Nephron progenitor cell (in vitro differentiated cells): ENCODE measurements around the gene KIAA0232.
A peak's percentile ranks its signal among the peaks of the same experiment; 100 is the strongest.
"Not testable (repeated sequence)": the region's sequence is repeated elsewhere in the genome, so short reads cannot be mapped to it uniquely, and the experiment has no call there.

Experiments used
- DNase-seq: peaks from one replicate; pipeline ENCODE4 v3.0.0; 2021
- H3K27ac Mint-ChIP-seq: 2 replicates; pipeline ENCODE4 v1.8.0; 2021; ENCODE audit warnings: mild to moderate bottlenecking, moderate library complexity, mixed read lengths
- H3K27me3 Mint-ChIP-seq: 2 replicates; pipeline ENCODE4 v1.8.0; 2021; ENCODE audit warnings: mild to moderate bottlenecking, low read depth, mixed read lengths; ENCODE audit not compliant: poor library complexity
- H3K36me3 Mint-ChIP-seq: 2 replicates; pipeline ENCODE4 v1.8.0; 2021; ENCODE audit warnings: low read depth, mixed read lengths
- H3K4me1 Mint-ChIP-seq: 2 replicates; pipeline ENCODE4 v1.8.0; 2021; ENCODE audit warnings: mixed read lengths
- H3K4me3 Mint-ChIP-seq: 2 replicates; pipeline ENCODE4 v1.8.0; 2021; ENCODE audit warnings: mild to moderate bottlenecking, moderate library complexity, mixed read lengths
- H3K9me3 Mint-ChIP-seq: 2 replicates; pipeline ENCODE4 v1.8.0; 2021; ENCODE audit warnings: mild to moderate bottlenecking, moderate library complexity, mixed read lengths
- TF ChIP-seq, protein P1 (sequence below): fragments of 200-600 bp; sonication (generic); IDR thresholded peaks from 2 replicates; pipeline ENCODE4 v1.5.0; 2021; ENCODE audit warnings: antibody characterized with exemption

KIAA0232 gene

DNA sequence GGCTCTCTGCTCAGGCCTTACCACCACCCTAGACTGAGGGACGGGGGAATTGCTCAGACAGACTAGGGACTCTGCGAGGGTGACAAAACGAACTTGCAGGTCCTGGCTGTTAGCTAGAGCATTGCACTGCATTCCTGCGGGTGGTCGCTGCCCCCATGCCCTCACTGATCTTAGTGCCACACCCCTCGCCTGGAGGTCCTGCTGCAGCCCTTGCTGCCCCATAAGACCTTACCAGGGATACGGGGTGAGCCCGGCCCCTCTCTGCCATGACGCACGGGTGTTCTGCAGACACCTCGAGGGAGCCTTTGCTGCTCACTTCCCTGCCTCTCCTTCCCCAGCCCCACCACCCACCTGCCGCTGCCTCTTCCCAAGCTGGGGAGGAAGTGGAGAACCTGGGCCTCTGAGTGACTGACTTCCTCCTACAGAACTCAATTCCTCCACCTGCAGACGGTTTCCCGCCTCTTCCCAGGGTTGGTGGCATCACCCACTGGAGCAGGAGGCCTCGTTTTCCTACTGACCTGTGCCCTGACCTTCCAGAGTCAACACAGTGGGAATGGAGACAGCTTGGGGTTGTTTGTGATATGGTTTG, 107.3 kb downstream of the KIAA0232 start:
- no peak for DNase-seq
- TF ChIP-seq, protein P1, sequence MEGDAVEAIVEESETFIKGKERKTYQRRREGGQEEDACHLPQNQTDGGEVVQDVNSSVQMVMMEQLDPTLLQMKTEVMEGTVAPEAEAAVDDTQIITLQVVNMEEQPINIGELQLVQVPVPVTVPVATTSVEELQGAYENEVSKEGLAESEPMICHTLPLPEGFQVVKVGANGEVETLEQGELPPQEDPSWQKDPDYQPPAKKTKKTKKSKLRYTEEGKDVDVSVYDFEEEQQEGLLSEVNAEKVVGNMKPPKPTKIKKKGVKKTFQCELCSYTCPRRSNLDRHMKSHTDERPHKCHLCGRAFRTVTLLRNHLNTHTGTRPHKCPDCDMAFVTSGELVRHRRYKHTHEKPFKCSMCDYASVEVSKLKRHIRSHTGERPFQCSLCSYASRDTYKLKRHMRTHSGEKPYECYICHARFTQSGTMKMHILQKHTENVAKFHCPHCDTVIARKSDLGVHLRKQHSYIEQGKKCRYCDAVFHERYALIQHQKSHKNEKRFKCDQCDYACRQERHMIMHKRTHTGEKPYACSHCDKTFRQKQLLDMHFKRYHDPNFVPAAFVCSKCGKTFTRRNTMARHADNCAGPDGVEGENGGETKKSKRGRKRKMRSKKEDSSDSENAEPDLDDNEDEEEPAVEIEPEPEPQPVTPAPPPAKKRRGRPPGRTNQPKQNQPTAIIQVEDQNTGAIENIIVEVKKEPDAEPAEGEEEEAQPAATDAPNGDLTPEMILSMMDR = no peak
- H3K9me3 Mint-ChIP-seq = peaks cover 26% of the 10 kb centered on the region
- H3K4me3 Mint-ChIP-seq = no peak overlapping the region
- H3K36me3 Mint-ChIP-seq = peaks cover 20% of the 10 kb centered on the region
- H3K27me3 Mint-ChIP-seq = peaks cover 2% of the 10 kb centered on the region
- peaks cover 61% of the 10 kb centered on the region for H3K4me1 Mint-ChIP-seq
- H3K27ac Mint-ChIP-seq = no peak overlapping the region

DNA sequence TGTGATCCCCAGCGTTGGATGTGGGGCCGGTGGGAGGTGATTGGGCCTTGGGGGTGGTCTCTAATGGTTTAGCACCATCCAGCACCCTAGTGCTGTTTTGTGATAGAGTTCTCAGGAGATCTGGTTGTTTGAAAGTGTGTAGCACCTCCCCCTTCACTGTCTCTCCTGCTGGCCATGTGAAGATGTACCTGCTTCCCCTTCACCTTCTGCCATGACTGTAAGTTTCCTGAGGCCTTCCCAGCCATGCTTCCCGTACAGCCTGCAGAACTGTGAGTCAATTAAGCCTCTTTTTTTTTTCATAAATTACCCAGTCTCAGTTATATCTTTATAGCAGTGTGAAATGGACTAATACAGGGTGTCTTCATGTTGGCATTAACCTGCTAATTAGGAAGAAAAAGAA, 107.8 kb downstream of the KIAA0232 start:
- no peak for DNase-seq
- TF ChIP-seq, protein P1 = no peak
- peaks cover 57% of the 10 kb centered on the region for H3K4me1 Mint-ChIP-seq
- H3K36me3 Mint-ChIP-seq = peaks cover 17% of the 10 kb centered on the region
- H3K9me3 Mint-ChIP-seq = peaks cover 26% of the 10 kb centered on the region
- H3K4me3 Mint-ChIP-seq = no peak overlapping the region
- no peak overlapping the region for H3K27ac Mint-ChIP-seq
- peaks cover 5% of the 10 kb centered on the region for H3K27me3 Mint-ChIP-seq

DNA sequence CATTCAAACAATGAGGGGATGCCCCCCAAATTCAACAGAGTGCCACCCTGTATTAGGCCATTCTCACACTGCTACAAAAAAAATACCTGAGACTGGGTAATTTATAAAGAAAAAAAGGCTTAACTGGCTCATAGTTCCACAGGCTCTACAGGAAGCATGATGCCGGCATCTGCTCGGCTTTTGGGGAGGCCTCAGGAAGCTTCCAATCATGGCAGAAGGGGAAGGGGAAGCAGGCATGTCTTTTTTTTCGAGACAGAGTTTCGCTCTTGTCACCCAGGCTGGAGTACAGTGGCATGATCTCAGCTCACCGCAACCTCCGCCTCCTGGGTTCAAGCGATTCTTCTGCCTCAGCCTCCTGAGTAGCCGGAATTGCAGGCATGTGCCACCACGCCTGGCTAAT, 108.4 kb downstream of the KIAA0232 start:
- not testable (repeated sequence) for DNase-seq

DNA sequence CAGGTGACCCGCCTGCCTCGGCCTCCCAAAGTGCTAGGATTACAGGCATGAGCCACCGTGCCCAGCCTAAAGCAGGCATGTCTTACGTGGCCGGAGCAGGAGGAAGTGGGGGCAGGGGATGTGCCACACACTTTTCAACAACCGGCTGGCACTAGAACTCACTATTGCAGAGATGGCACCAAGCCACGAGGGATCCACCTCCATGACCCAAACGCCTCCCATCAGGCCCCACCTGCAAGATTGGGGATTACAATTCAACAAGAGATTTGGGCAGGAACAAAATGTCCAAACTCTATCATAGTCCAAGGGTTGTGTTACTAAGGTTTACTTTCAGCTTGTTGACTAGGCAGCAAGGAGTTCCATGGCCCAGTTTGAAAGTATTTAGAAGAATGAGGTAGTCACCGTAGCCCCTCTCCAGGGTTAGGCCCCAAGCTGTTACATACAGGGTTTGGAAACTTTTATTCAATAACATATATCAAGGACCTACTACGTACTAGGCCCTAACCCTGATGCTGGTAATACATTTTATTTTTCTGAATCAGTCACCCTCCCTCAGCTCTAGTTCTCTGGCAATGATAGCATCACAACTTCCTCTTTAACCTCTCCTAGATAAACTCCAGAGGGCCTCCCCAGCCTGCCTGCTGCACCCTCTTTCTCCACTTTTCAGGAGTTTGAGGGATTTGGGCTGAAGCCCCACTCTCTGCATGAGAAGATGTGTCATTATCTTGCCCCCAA, 109.1 kb downstream of the KIAA0232 start:
- peaks cover 36% of the 10 kb centered on the region for H3K9me3 Mint-ChIP-seq
- H3K36me3 Mint-ChIP-seq = peaks cover 15% of the 10 kb centered on the region
- no peak overlapping the region for H3K4me3 Mint-ChIP-seq
- no peak for DNase-seq
- TF ChIP-seq, protein P1 = no peak
- no peak overlapping the region for H3K27ac Mint-ChIP-seq
- H3K4me1 Mint-ChIP-seq = peaks cover 50% of the 10 kb centered on the region
- peaks cover 12% of the 10 kb centered on the region for H3K27me3 Mint-ChIP-seq

More for the DNA sequence above, 108.4 kb downstream of the KIAA0232 start:
- not testable (repeated sequence) for H3K27ac Mint-ChIP-seq, H3K4me3 Mint-ChIP-seq, H3K27me3 Mint-ChIP-seq
- Mint-ChIP-seq H3K4me1 (peaks cover 54% of the 10 kb centered on the region), H3K9me3 (peaks cover 30% of the 10 kb centered on the region), H3K36me3 (peaks cover 15% of the 10 kb centered on the region)

GRCh38 chr4:6892190-6892908, 109.8 kb downstream of the KIAA0232 start:
- peak; percentile 58 for DNase-seq
- TF ChIP-seq, protein P1 = no peak
- Mint-ChIP-seq H3K9me3 (peaks cover 39% of the 10 kb centered on the region), H3K27ac (no peak overlapping the region), H3K27me3 (peaks cover 12% of the 10 kb centered on the region), H3K36me3 (peaks cover 15% of the 10 kb centered on the region), H3K4me1 (peaks cover 43% of the 10 kb centered on the region), H3K4me3 (no peak overlapping the region)

- TF ChIP-seq, protein P1 = no peak
- no peak for DNase-seq
- Mint-ChIP-seq H3K4me3 (no peak overlapping the region), H3K4me1 (peaks cover 38% of the 10 kb centered on the region), H3K9me3 (peaks cover 41% of the 10 kb centered on the region), H3K27me3 (peaks cover 12% of the 10 kb centered on the region), H3K27ac (no peak overlapping the region), H3K36me3 (peaks cover 15% of the 10 kb centered on the region)
Observed at GRCh38 chr4:6892909-6893202, 110.3 kb downstream of the KIAA0232 start.
